ENCODE data around the gene FAM210B. TPM values are rescaled to one million over a fixed set of nuclear protein-coding genes. Genes with fewer than 3 reads are reported as not detected.
A peak's percentile ranks its signal among the peaks of the same experiment; 100 is the strongest.

The FAM210B gene
- total and polyA plus RNA-seq, 2 of the 13 experiments (the other 11 are each of a cell fraction or from before 2014, with no cell fraction given): 75.9 to 107 TPM

DNA sequence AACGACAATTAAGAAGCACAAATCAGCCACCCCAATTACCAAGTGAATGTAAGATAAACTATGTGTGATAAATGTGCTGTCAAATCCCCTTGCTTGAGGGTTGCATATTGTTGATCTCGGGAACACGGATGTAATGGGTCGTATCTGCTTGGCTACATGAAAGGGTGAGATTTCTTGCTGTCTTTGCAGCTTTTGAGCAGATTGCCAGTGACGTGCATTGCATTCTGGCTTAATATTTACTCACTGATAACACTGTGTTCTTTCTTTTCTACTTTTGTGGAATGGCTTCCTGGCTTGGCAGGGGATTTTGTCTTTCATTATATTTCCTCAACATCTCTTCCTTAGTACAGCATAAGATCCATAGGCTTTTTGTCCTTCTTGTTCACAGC lies 10.5 kb upstream of the FAM210B start (continued):
- TF ChIP-seq ZBTB39 (CRISPR knock-in tag; IDR thresholded peaks at IDR 0.05) (no peak), CENPX (CRISPR knock-in tag; IDR thresholded peaks at IDR 0.05) (no peak), FOSL2 (CRISPR knock-in tag; IDR thresholded peaks at IDR 0.05) (0 out of 2 replicates have a peak, but pooled peaks have one; percentile 7), SP1 (IDR thresholded peaks at IDR 0.05) (no peak), SP1 (CRISPR knock-in tag; IDR thresholded peaks at IDR 0.05) (no peak), PLRG1 (conservative IDR thresholded peaks at IDR 0.05) (no peak), ZNF382 (CRISPR knock-in tag; IDR thresholded peaks at IDR 0.05; ENCODE audit: borderline replicate concordance) (no peak), SCMH1 (CRISPR knock-in tag; IDR thresholded peaks at IDR 0.05; ENCODE audit: borderline replicate concordance) (no peak), SPEN (CRISPR knock-in tag; IDR thresholded peaks at IDR 0.05; ENCODE audit: low read depth) (no peak), SATB2 (CRISPR knock-in tag; IDR thresholded peaks at IDR 0.05) (no peak), TOE1 (CRISPR knock-in tag; IDR thresholded peaks at IDR 0.05) (no peak), ZUFSP (CRISPR knock-in tag; IDR thresholded peaks at IDR 0.05; ENCODE audit: borderline replicate concordance) (no peak), MEIS1 (CRISPR knock-in tag; IDR thresholded peaks at IDR 0.05; ENCODE audit: borderline replicate concordance) (no peak), KAT8 (CRISPR knock-in tag; IDR thresholded peaks at IDR 0.05) (no peak), PAX8 (CRISPR knock-in tag; IDR thresholded peaks at IDR 0.05; ENCODE audit: borderline replicate concordance) (no peak), HMG20B (CRISPR knock-in tag; conservative IDR thresholded peaks at IDR 0.05) (no peak), NBN (conservative IDR thresholded peaks at IDR 0.05) (no peak), ZNF773 (CRISPR knock-in tag; IDR thresholded peaks at IDR 0.05; ENCODE audit: borderline replicate concordance) (no peak), ZNF841 (CRISPR knock-in tag; IDR thresholded peaks at IDR 0.05; ENCODE audit: borderline replicate concordance) (no peak), PRDM10 (CRISPR knock-in tag; IDR thresholded peaks at IDR 0.05; ENCODE audit: low read depth) (no peak), HNRNPH1 (optimal IDR thresholded peaks at IDR 0.05; ENCODE audit: low read depth, low read length) (no peak), ZNF367 (CRISPR knock-in tag; IDR thresholded peaks at IDR 0.05; ENCODE audit: borderline replicate concordance) (no peak), MTF2 (CRISPR knock-in tag; IDR thresholded peaks at IDR 0.05; ENCODE audit: borderline replicate concordance) (no peak), AGO2 (optimal IDR thresholded peaks at IDR 0.05; ENCODE audit: low read depth, low read length) (no peak)
- TF ChIP-seq, protein P1, sequence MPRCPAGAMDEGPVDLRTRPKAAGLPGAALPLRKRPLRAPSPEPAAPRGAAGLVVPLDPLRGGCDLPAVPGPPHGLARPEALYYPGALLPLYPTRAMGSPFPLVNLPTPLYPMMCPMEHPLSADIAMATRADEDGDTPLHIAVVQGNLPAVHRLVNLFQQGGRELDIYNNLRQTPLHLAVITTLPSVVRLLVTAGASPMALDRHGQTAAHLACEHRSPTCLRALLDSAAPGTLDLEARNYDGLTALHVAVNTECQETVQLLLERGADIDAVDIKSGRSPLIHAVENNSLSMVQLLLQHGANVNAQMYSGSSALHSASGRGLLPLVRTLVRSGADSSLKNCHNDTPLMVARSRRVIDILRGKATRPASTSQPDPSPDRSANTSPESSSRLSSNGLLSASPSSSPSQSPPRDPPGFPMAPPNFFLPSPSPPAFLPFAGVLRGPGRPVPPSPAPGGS (CRISPR knock-in tag; IDR thresholded peaks at IDR 0.05): no peak
